Neural progenitor cell (in vitro differentiated cells): ENCODE data around the gene N4BP2. TPM values are rescaled to one million over a fixed set of nuclear protein-coding genes. Genes with fewer than 3 reads are reported as not detected.

ENCODE experiments used
- DNase-seq: peaks from one replicate; pipeline ENCODE4 v3.0.0-alpha.2; 2016; ENCODE audit warnings: low spot score
- H2AFZ ChIP-seq: fragments of 200-600 bp; sonication (generic); replicated peaks from 2 replicates; pipeline ENCODE4 v1.6.1; 2016; ENCODE audit warnings: antibody characterized with exemption
- H3F3A ChIP-seq: fragments of 200-600 bp; sonication (generic); 2 replicates; pipeline ENCODE4 v1.6.1; 2016; ENCODE audit warnings: antibody characterized with exemption, low read depth
- H3K27ac ChIP-seq: fragments of 200-600 bp; sonication (generic); 2 replicates; pipeline ENCODE4 v1.5.1; 2016; ENCODE audit warnings: mild to moderate bottlenecking
- H3K27me3 ChIP-seq: fragments of 200-600 bp; sonication (generic); 2 replicates; pipeline ENCODE4 v1.6.1; 2016; ENCODE audit warnings: mild to moderate bottlenecking, moderate library complexity
- H3K36me3 ChIP-seq: fragments of 200-600 bp; sonication (generic); 2 replicates; pipeline ENCODE4 v1.5.1; 2016
- H3K4me1 ChIP-seq: fragments of 200-600 bp; sonication (generic); 2 replicates; pipeline ENCODE4 v1.6.1; 2016; ENCODE audit warnings: mixed run types
- H3K4me2 ChIP-seq: fragments of 200-600 bp; sonication (generic); 2 replicates; pipeline ENCODE4 v1.6.1; 2016
- H3K4me3 ChIP-seq: fragments of 200-600 bp; sonication (generic); 2 replicates; pipeline ENCODE4 v1.5.1; 2016
- H3K79me2 ChIP-seq: fragments of 200-600 bp; sonication (generic); 2 replicates; pipeline ENCODE4 v1.6.1; 2016; ENCODE audit warnings: low read depth
- H3K9ac ChIP-seq: fragments of 200-600 bp; sonication (generic); 2 replicates; pipeline ENCODE4 v1.6.1; 2016
- H3K9me3 ChIP-seq: fragments of 200-600 bp; sonication (generic); 2 replicates; pipeline ENCODE4 v1.5.1; 2016; ENCODE audit warnings: low read depth
- H4K20me1 ChIP-seq: fragments of 200-600 bp; sonication (generic); 2 replicates; pipeline ENCODE4 v1.6.1; 2016; ENCODE audit warnings: low read depth
- H3K27ac Mint-ChIP-seq: 3 replicates; pipeline ENCODE4 v1.8.0; 2021; ENCODE audit warnings: mixed read lengths
- H3K27me3 Mint-ChIP-seq: 2 replicates; pipeline ENCODE4 v1.8.0; 2022; ENCODE audit warnings: low read depth, mild to moderate bottlenecking, inconsistent platforms, moderate library complexity, mixed read lengths; ENCODE audit not compliant: insufficient read depth
- H3K36me3 Mint-ChIP-seq: 3 replicates; pipeline ENCODE4 v1.8.0; 2021; ENCODE audit warnings: mixed read lengths
- H3K4me1 Mint-ChIP-seq: 3 replicates; pipeline ENCODE4 v1.8.0; 2021; ENCODE audit warnings: mixed read lengths
- H3K4me3 Mint-ChIP-seq: 3 replicates; pipeline ENCODE4 v1.8.0; 2021; ENCODE audit warnings: mild to moderate bottlenecking, moderate library complexity, mixed read lengths
- H3K9me3 Mint-ChIP-seq: 3 replicates; pipeline ENCODE4 v1.8.0; 2020; ENCODE audit warnings: mixed read lengths
- EZH2 ChIP-seq: fragments of 200-600 bp; sonication (generic); IDR thresholded peaks from 2 replicates; pipeline ENCODE4 v1.6.1; 2017; ENCODE audit warnings: antibody characterized with exemption, mild to moderate bottlenecking, moderate library complexity
- EZH2phosphoT487 ChIP-seq: fragments of 200-600 bp; sonication (generic); IDR thresholded peaks from 2 replicates; pipeline ENCODE4 v1.6.1; 2017; ENCODE audit warnings: antibody characterized with exemption
- total RNA-seq: library from RNA; depleted of rRNA; stranded (reverse); fragments of >200 nt; gene quantifications from 2 replicates; pipeline ENCODE4 v1.2.3, GENCODE V29; 2015; ENCODE audit warnings: low replicate concordance
- TF ChIP-seq, protein P1 (sequence below): fragments of 200-600 bp; sonication (generic); IDR thresholded peaks from 2 replicates; pipeline ENCODE4 v1.5.1; 2017; ENCODE audit warnings: antibody characterized with exemption, mild to moderate bottlenecking

Gene N4BP2
- total RNA-seq, 1 donor from 2014 or later, result 80.9 TPM

GRCh38 chr4:40160258-40160657 is 103.6 kb downstream of the N4BP2 start:
- Histone ChIP-seq H3K36me3 (no peaks in the 10 kb centered on the region), H3K4me2 (no peak overlapping the region), H4K20me1 (no peaks in the 10 kb centered on the region), H3K27me3 (no peaks in the 10 kb centered on the region), H3F3A (no peaks in the 10 kb centered on the region), H3K9ac (no peak overlapping the region), H3K79me2 (no peaks in the 10 kb centered on the region), H3K4me1 (peaks cover 15% of the 10 kb centered on the region), H3K9me3 (no peaks in the 10 kb centered on the region), H3K4me3 (no peak overlapping the region), H2AFZ (no peak overlapping the region), H3K27ac (no peak overlapping the region)
- no peak for DNase-seq
- TF ChIP-seq EZH2 (no peak), EZH2phosphoT487 (no peak)
- TF ChIP-seq, protein P1, sequence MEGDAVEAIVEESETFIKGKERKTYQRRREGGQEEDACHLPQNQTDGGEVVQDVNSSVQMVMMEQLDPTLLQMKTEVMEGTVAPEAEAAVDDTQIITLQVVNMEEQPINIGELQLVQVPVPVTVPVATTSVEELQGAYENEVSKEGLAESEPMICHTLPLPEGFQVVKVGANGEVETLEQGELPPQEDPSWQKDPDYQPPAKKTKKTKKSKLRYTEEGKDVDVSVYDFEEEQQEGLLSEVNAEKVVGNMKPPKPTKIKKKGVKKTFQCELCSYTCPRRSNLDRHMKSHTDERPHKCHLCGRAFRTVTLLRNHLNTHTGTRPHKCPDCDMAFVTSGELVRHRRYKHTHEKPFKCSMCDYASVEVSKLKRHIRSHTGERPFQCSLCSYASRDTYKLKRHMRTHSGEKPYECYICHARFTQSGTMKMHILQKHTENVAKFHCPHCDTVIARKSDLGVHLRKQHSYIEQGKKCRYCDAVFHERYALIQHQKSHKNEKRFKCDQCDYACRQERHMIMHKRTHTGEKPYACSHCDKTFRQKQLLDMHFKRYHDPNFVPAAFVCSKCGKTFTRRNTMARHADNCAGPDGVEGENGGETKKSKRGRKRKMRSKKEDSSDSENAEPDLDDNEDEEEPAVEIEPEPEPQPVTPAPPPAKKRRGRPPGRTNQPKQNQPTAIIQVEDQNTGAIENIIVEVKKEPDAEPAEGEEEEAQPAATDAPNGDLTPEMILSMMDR, result no peak
- no peaks in the 10 kb centered on the region for H3K9me3 Mint-ChIP-seq
- H3K4me3 Mint-ChIP-seq, result no peak overlapping the region
- H3K4me1 Mint-ChIP-seq, result peaks cover 13% of the 10 kb centered on the region
- peaks cover 39% of the 10 kb centered on the region for H3K36me3 Mint-ChIP-seq
- no peak overlapping the region for H3K27ac Mint-ChIP-seq
- H3K27me3 Mint-ChIP-seq, result peaks cover 6% of the 10 kb centered on the region

DNA sequence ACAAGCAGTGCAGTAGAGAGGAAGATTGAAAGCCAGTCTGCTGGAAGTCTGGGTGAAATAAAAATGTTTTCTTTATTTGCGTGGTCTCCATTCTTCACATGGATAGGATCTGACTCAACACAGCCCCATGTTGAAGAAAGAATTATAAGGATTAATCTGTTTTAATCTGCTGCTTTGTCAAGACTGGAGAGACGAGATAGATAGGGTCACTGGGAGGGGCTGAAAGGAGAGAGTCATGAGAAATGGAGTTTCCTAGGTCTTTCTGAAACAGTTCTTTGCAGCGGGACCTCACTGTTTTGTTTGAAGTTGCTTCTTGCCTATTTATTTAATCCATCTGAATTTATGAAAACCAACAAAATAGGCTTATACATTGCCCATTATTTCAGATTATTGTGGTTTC is 107.8 kb downstream of the N4BP2 start:
- no peak overlapping the region for H3K4me3 Mint-ChIP-seq

GRCh38 chr4:40165916-40166315 is 109.3 kb downstream of the N4BP2 start:
- TF ChIP-seq EZH2 (no peak), EZH2phosphoT487 (no peak)
- TF ChIP-seq, protein P1, result no peak
- peaks cover 6% of the 10 kb centered on the region for H3K27me3 Mint-ChIP-seq
- H3K4me3 Mint-ChIP-seq, result no peak overlapping the region
- no peak for DNase-seq
- Histone ChIP-seq H3K9ac (no peak overlapping the region), H2AFZ (no peak overlapping the region), H3K27me3 (no peaks in the 10 kb centered on the region), H4K20me1 (no peaks in the 10 kb centered on the region), H3K79me2 (no peaks in the 10 kb centered on the region), H3K27ac (no peak overlapping the region), H3K4me1 (peaks cover 12% of the 10 kb centered on the region), H3K4me3 (no peak overlapping the region), H3K9me3 (no peaks in the 10 kb centered on the region), H3F3A (peaks cover 3% of the 10 kb centered on the region), H3K36me3 (peaks cover 6% of the 10 kb centered on the region), H3K4me2 (no peak overlapping the region)
- H3K27ac Mint-ChIP-seq, result no peak overlapping the region
- H3K4me1 Mint-ChIP-seq, result peaks cover 8% of the 10 kb centered on the region
- H3K36me3 Mint-ChIP-seq, result peaks cover 39% of the 10 kb centered on the region
- H3K9me3 Mint-ChIP-seq, result peaks cover 10% of the 10 kb centered on the region

More for the DNA sequence above, 107.8 kb downstream of the N4BP2 start:
- H3K9me3 Mint-ChIP-seq, result peaks cover 10% of the 10 kb centered on the region
- peaks cover 6% of the 10 kb centered on the region for H3K27me3 Mint-ChIP-seq
- TF ChIP-seq EZH2phosphoT487 (no peak), EZH2 (no peak)
- TF ChIP-seq, protein P1, result no peak
- Histone ChIP-seq H3K4me3 (no peak overlapping the region), H2AFZ (no peak overlapping the region), H4K20me1 (no peaks in the 10 kb centered on the region), H3K27me3 (no peaks in the 10 kb centered on the region), H3K79me2 (no peaks in the 10 kb centered on the region), H3K36me3 (peaks cover 6% of the 10 kb centered on the region), H3K27ac (peak overlapping the region; percentile 3), H3F3A (peaks cover 3% of the 10 kb centered on the region), H3K4me2 (no peak overlapping the region), H3K9ac (no peak overlapping the region), H3K9me3 (no peaks in the 10 kb centered on the region), H3K4me1 (peaks cover 19% of the 10 kb centered on the region)
- peaks cover 49% of the 10 kb centered on the region for H3K36me3 Mint-ChIP-seq
- H3K27ac Mint-ChIP-seq, result no peak overlapping the region
- DNase-seq, result no peak
- peaks cover 13% of the 10 kb centered on the region for H3K4me1 Mint-ChIP-seq
